ENCODE data around the gene DPY19L2.
"Not testable (repeated sequence)": the region's sequence is repeated elsewhere in the genome, so short reads cannot be mapped to it uniquely, and the experiment has no call there.

Gene DPY19L2

DNA sequence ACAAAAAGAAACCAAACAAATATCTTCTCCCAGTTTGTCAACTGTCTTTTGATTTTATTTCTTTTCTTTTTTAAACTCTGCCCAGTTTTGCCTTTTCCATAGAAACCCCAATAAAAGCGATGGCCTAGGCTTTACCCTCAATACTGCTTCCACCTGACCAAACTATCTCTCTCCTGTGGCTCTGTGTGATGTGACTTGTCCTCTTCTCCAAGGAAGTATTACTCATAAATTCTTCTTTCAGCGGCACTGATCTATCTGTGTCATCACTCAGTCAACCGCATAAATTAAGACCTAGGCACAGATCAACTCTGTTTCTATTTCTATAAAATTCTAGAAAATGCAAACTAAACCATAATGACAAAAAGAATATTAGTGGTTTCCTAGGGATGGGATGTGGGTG is 9.8 kb downstream of the DPY19L2 start:
- not testable (repeated sequence) for DNase-seq (ENCODE audit: low spot score)

GRCh38 chr12:63656407-63656806 is 11.9 kb downstream of the DPY19L2 start:
- not testable (repeated sequence) for DNase-seq (ENCODE audit: low spot score)

DNA sequence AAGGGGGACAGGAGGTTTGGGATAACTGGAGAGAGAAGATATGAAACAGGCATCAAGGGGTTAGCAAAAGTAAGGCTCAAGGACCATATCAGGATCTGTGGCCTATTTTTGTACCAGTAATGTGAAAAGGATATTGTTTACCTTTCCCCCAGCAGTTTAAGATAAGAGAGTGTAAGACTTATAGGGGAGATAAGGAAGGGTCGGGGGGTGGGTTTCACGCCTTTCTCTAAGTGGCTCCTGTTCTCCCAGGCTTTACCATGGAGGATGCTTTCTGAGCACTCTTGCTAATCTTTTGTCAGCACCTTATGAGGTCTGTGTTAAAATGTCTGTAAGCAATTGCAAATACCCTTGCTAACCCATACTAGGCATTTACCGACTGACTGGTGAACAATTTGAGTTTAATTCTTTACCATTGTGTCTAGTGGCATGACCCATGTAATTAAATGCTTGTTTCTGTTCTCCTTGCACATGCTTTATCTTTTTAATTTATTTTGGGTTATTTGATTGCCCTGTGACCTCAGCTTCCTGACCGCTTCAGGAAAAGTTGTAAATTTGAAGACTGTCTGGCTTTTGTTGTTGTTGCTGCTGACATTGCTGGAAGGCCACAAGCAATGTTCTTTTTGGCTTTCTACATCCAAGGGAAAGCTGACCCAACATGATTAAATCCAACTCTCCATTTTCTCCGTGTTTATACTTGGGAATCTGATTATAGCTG is 12.6 kb downstream of the DPY19L2 start:
- DNase-seq (ENCODE audit: low spot score): not testable (repeated sequence)

- DNase-seq (ENCODE audit: low spot score): not testable (repeated sequence)
Measured at GRCh38 chr12:63654481-63654880, 13.8 kb downstream of the DPY19L2 start.

GRCh38 chr12:63649517-63649916 is 18.8 kb downstream of the DPY19L2 start:
- not testable (repeated sequence) for DNase-seq (ENCODE audit: low spot score)

- not testable (repeated sequence) for DNase-seq (ENCODE audit: low spot score)
Measured at GRCh38 chr12:63643381-63644140, 24.7 kb downstream of the DPY19L2 start.

- DNase-seq (ENCODE audit: low spot score): not testable (repeated sequence)
Measured at GRCh38 chr12:63624258-63624657, 44.0 kb downstream of the DPY19L2 start.

DNA sequence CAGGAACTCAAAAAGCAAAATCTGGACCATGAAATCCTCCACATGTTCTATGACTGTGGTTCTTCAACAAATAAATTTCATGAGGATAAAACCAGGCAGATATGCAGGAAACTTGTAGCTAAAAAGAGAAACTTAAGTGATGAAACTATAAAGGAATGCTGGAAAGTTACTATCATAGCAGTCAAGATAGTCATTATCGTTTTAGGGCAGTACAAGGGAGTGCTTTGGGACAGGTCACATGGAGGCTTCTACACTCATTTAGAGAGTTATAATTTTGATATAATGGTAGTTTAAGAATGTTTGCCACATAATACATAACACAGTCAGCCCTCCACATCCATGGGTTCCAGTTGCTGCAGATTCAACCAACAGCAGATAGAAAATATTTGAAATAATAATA is 52.7 kb downstream of the DPY19L2 start:
- DNase-seq (ENCODE audit: low spot score): not testable (repeated sequence)

DNA sequence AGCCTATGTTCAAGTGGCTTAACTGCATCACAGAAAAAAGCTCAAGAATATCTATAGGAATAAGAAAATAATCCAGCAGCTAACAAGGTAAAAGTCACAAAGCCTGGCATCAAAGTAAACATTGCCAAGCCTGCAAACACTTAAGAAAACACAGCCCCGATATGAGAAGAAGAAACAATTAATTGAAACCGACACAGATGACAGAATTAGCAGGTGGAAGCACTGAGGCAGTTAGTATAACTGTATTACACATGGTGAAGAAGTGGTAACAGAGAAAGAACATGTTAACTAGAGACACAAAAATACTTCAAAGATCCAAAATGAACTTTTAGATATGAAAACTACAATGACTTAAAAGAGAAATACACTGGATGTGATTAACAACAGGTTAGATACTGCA is 57.0 kb downstream of the DPY19L2 start:
- DNase-seq (ENCODE audit: low spot score): not testable (repeated sequence)

GRCh38 chr12:63609281-63609680 is 59.0 kb downstream of the DPY19L2 start:
- not testable (repeated sequence) for DNase-seq (ENCODE audit: low spot score)

DNA sequence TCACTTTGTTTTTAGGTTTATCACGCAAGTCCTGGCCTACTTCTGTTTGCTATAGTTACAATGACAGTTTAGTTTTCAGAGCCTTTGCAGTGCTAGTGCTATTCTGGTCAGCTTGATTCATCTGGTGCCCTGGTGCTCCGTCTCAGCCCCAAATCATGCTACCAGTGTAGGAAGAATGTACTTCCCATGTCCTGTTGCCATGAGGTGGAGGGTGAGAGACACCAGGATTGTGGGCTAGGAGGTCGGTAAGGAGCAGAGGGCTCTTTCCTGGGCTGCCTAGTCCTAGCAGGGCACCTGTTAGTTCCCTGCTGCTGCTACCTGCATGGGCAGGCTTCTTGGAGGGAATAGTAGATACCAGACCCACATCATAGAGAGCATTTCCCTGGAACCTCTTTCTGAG is 63.3 kb downstream of the DPY19L2 start:
- not testable (repeated sequence) for DNase-seq (ENCODE audit: low spot score)

DNA sequence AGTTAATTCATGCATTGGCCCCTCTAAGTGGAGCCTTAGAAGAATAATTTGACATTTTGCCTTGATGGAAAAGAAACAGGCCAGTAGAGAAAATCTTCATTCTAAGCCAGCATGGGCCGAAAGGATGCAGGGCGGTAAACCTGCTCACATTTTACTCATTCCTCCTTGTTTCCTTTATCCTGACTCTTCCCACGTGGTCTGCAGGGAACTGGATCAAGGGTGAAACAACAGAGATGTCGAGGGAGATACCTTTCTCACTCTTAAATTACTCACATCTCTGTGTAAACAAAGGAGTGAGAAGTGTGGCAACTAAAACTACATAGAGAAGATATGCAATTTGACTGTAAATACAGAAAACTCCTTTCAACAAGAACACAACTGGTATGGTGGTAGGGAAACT is 73.5 kb downstream of the DPY19L2 start:
- DNase-seq (ENCODE audit: low spot score): not testable (repeated sequence)

DNA sequence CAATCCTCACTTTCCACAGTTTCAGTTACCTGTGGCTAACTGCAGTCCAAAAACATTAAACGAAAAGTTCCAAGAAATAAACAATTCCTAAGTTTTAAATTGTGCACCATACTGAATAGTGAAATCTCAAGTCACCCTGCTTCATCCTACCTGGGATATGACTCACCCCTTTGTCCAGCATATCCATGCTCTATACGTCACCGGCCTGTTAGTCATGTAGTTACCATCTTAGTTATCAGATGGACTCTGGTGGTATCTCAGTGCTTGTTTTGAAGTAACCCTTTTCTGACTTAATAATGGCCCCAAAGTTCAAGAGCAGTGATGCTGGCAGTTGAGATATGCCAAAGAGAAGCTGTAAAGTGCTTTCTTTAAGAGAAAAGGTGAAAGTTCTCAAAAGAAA is 83.9 kb downstream of the DPY19L2 start:
- DNase-seq (ENCODE audit: low spot score): not testable (repeated sequence)

DNA sequence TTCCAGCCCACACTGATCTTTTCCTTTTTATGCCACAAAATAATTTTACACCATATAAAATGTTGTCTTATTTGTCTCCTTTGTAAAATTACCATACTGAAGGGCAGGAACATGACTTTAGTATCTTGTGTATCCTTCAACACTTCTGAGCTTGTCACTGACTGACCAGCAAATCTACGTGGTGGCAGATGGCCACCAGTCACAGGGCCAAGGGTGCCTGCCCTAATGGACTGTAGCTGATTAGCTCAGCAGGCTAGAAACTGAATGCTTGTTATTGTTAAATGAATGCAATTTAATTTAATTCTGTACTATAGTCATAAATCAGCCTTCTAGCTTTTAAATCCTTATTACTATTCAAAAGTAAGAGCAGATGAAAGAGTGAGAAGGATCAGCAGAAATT is 85.0 kb downstream of the DPY19L2 start:
- not testable (repeated sequence) for DNase-seq (ENCODE audit: low spot score)

- DNase-seq (ENCODE audit: low spot score): not testable (repeated sequence)
Measured at GRCh38 chr12:63577631-63578030, 90.7 kb downstream of the DPY19L2 start.

GRCh38 chr12:63572038-63572437 is 96.3 kb downstream of the DPY19L2 start:
- not testable (repeated sequence) for DNase-seq (ENCODE audit: low spot score)

GRCh38 chr12:63558445-63558844 is 109.8 kb downstream of the DPY19L2 start:
- DNase-seq (ENCODE audit: low spot score): not testable (repeated sequence)

- not testable (repeated sequence) for DNase-seq (ENCODE audit: low spot score)
Measured at GRCh38 chr12:63551397-63551796, 116.9 kb downstream of the DPY19L2 start.

- DNase-seq (ENCODE audit: low spot score): not testable (repeated sequence)
Measured at GRCh38 chr12:63549034-63549433, 119.3 kb downstream of the DPY19L2 start.

- not testable (repeated sequence) for DNase-seq (ENCODE audit: low spot score)
Measured at GRCh38 chr12:63545298-63545916, 122.9 kb downstream of the DPY19L2 start.

DNA sequence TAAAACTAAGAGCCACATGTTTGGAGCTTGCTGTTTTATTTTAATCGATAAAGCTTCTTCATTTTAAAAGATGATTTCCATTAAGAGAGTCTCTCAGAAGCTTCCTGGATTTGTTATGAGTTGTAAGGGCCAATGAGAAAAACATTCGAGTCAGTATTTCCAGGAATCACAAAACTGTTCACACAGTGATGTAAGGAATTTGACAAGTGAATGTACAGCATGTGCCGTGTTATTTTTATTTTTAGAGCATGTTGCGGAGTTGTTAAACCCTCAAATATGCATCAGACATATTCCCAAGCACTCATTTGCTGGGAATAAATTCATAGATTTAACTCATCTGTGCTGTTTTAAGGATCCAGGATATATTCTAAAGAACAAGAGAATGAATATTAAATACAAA is 129.6 kb downstream of the DPY19L2 start:
- DNase-seq (ENCODE audit: low spot score): not testable (repeated sequence)

DNA sequence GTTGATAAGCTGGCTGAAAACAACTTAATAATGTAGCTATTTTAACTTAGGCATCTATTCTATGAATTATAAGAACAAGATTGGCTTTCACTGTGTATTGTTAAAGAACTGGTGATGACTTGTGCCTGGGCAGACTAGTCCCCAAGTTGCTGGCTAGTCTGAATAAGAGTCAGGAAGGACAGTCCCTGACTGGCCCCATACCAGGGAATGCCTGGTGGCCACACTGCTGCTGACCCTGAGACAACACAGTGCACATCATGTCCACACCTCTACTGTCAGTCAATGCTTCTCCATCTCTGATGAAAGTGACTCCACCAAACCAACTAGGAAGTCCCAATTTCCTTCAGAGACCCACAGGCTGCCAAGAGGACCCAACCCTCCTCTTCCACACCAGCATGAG is 130.5 kb downstream of the DPY19L2 start:
- DNase-seq (ENCODE audit: low spot score): not testable (repeated sequence)

- DNase-seq (ENCODE audit: low spot score): not testable (repeated sequence)
Measured at GRCh38 chr12:63529641-63530040, 138.7 kb downstream of the DPY19L2 start.
